ENCODE measurements around the gene APOBEC3C. TPM values are rescaled to one million over a fixed set of nuclear protein-coding genes. Genes with fewer than 3 reads are reported as not detected.

APOBEC3C gene
- total RNA-seq = 9.2 TPM

DNA sequence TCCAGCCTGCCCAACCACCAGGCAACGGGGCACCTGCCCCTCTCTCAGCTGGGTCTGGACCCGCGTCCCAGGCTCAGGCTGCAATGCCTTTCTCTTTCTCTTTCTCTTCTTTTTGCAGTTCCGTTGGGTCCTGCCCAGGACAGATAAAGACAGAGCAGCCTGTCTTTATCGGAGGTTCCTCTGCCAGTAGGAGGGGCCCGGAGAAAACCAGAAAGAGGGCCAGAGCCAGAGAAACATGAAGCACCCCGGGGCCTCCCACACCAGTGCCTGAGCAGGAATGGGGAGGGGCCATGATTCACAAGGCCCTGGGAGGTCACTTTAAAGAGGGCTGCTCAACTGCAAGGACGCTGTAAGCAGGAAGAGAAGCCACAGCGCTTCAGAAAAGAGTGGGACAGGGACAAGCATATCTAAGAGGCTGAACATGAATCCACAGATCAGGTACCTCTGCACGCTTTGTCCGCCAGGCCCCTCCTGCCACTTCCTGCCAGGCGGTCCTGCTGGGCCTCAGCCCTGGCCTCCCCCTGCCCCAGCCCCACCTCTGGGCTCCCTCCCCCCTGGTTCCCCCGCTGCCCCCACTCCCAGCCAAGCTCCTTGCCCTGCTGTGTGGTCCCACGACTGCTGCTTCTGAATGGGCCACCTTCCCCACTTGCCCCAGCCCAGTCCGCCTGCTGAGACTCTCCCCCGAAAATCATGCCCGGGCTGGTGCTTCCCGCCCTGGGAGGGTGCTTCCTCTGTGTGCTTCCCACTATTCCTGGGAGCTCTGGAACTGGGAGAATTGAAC is at the start of gene APOBEC3C:
TSS of gene APOBEC3C (plus strand) at position 316 of the 781 bp plus-strand sequence. CDS start at position 422, 106 bp downstream.
- Histone ChIP-seq H3K4me3 (ENCODE audit: low read length) (peak within 1 kb of the TSS; percentile 56), H3K4me1 (ENCODE audit: insufficient read depth, low read length) (peaks cover 25% of the 10 kb centered on the region), H3K9me3 (ENCODE audit: low read depth, low read length) (no peaks in the 10 kb centered on the region), H3K27me3 (ENCODE audit: insufficient read depth, low read length) (no peaks in the 10 kb centered on the region)

DNA sequence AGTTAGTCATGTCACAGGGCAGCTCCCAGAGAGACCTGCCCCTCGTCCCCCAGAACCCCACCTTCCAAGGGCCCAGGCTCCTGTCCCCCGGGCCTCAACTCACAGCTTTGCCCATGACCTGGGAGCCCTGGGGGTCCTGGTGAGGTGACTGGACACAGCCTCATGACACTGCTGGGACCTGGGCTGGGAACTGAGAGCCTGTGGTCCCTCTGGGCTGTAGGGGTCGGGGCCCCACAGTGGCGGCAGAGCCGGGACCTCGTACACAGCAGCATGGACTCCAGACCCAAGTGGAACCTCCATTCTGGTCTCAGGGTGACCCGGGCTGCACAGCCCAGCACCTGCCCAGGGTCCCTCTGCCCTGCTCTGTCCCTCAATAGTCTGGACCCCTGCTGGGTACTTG is 49.8 kb upstream of the APOBEC3C start:
- H3K4me3 ChIP-seq (ENCODE audit: low read length) = no peak overlapping the region
- H3K4me1 ChIP-seq (ENCODE audit: insufficient read depth, low read length) = peaks cover 57% of the 10 kb centered on the region
- H3K27me3 ChIP-seq (ENCODE audit: insufficient read depth, low read length) = no peaks in the 10 kb centered on the region
- no peaks in the 10 kb centered on the region for H3K9me3 ChIP-seq (ENCODE audit: low read depth, low read length)

DNA sequence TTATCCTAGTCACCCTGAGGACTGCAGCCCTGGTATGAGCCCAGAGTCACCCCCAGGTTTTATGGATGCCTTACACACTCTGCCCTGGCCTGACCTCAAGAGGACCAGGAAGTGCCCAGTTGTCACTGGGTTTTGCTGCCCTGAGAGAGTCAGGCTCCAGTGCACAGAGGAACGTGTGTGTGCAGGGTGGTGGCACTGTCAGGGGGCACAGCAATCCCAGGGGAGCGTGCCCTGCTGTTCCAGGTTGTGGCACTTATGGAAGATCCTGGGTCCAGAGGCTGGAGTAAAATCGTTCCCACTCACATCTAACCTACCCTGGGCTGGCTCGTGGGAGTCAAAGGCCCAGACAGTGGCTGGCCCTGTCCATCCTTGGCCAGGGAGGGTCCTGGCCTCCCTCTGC is 49.1 kb upstream of the APOBEC3C start:
- Histone ChIP-seq H3K9me3 (ENCODE audit: low read depth, low read length) (no peaks in the 10 kb centered on the region), H3K27me3 (ENCODE audit: insufficient read depth, low read length) (no peaks in the 10 kb centered on the region), H3K4me3 (ENCODE audit: low read length) (no peak overlapping the region), H3K4me1 (ENCODE audit: insufficient read depth, low read length) (peaks cover 59% of the 10 kb centered on the region)

DNA sequence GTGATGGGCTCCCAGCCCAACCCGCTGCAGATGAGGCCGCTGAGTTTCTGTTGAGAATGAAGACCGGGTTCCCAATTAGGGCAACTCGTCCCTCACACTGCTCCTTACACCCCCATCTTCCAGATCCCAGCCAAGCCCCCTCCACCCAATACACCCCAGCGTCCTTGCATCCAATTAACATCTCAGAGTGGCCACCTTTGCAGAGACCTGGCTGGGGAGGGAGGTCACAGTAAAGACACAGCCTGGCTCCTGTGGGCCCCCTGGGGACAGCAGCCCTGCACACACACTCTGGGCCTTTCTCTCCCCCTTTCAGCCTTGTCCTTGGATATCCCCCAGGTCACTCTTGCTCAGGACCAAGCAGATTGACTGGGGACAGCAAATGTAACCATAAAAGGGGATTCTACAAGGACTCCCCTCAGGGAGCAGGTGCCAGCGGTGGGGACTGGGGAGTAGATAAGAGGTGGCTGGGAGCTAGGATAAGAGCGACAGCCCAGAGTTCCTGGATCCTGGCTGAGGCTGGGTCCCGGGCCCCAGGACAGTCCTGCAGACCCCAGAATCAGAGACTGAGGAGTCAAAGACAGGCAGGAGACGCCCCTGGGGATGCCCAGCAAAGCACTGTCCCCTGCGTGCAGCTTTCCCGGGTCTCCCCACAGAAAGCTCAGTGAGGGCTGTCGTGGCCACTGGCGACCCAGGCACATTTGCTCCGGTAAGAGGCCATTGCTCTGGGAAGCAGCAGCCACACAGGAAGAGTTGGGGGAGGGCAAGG is 48.3 kb upstream of the APOBEC3C start:
- H3K27me3 ChIP-seq (ENCODE audit: insufficient read depth, low read length) = no peaks in the 10 kb centered on the region

DNA sequence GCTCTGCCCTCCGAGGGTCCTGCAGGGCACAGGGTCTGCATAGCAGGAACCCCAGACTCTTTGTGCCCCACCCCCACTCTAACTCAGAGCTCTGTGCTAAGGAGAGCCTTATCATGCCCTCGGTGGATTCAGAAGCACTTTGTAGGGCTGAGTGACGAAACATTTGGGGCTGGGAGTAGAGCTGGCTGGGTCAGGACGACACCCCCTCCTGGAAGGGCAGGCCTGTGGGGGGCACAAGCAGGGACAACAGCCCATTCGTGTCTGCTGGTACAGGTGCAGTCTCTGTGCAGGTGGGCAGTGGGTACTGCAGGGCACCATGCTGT is 47.7 kb upstream of the APOBEC3C start:
- Histone ChIP-seq H3K9me3 (ENCODE audit: low read depth, low read length) (no peaks in the 10 kb centered on the region), H3K4me3 (ENCODE audit: low read length) (no peak overlapping the region), H3K27me3 (ENCODE audit: insufficient read depth, low read length) (no peaks in the 10 kb centered on the region), H3K4me1 (ENCODE audit: insufficient read depth, low read length) (peaks cover 73% of the 10 kb centered on the region)

More for the DNA sequence above, 48.3 kb upstream of the APOBEC3C start:
- Histone ChIP-seq H3K9me3 (ENCODE audit: low read depth, low read length) (no peaks in the 10 kb centered on the region), H3K4me1 (ENCODE audit: insufficient read depth, low read length) (peaks cover 67% of the 10 kb centered on the region), H3K4me3 (ENCODE audit: low read length) (no peak overlapping the region)

DNA sequence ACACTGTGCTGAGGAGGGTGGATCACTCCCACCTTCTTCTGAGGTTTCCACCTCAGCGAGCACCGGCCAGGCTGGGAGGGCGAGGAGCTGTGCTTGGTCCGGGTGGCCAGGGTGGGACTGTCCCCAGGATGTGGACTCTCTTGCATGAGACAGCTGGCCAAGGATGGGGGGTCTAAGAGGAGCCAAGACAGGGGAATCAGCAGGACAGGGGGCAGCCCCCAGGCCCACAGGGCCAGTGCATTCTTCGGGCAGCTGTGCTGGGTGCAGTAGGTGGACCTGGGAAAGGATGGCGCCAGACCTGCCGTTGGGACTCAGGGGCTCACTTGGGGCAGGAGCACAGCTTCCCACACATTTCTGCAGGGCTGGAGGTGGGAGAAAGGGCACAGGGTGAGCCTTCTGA is 47.1 kb upstream of the APOBEC3C start:
- H3K27me3 ChIP-seq (ENCODE audit: insufficient read depth, low read length) = no peaks in the 10 kb centered on the region
- peaks cover 79% of the 10 kb centered on the region for H3K4me1 ChIP-seq (ENCODE audit: insufficient read depth, low read length)
- no peaks in the 10 kb centered on the region for H3K9me3 ChIP-seq (ENCODE audit: low read depth, low read length)
- no peak overlapping the region for H3K4me3 ChIP-seq (ENCODE audit: low read length)

DNA sequence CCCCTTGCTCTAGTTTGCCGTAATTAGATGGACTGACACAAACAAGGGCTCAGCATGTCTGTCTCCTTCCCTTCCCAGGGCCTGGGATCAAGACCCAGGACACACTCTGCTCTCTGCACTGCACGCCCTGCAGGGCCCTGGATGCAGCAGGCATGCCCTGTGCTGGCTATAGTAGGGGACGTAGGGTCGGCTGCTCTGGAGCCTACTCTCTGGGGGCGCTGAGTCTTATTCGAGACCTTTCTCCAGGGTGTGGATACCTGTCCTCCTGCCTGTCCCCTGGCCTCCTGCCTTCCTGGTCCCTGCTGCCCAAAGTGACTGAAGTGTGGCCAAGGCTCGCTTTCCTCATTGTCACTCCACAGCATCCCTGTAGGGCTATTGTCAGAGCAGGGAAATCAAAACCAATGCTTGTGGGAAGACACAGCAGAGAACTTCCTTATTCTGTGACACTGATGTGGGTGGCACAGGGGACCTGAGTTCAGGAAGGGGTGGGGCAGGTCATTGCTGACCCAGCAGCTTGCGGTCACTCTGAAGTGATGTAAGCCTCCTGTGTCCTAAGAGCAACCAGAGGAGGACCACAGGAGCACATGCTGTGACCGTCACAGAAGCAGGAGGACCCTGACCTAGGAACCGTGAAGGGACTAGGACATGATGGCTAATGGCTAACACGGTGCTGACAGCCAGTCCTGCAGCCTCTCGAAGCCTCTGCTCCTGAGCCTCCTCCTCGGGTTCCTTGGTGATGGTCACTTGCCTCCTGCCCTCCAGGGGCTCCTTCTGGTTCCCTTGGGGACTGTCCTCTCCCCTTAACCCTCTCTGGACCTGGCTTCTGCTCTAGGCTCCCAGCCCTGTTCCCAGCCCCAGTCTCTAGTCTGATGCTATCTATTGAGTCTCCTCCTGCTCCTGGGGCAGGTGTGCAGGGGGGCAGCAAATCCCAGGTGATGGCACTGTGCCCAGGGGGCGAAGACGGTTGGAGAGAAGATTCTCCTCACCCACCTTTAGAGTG is 46.3 kb upstream of the APOBEC3C start:
- Histone ChIP-seq H3K27me3 (ENCODE audit: insufficient read depth, low read length) (no peaks in the 10 kb centered on the region), H3K4me3 (ENCODE audit: low read length) (no peak overlapping the region)

DNA sequence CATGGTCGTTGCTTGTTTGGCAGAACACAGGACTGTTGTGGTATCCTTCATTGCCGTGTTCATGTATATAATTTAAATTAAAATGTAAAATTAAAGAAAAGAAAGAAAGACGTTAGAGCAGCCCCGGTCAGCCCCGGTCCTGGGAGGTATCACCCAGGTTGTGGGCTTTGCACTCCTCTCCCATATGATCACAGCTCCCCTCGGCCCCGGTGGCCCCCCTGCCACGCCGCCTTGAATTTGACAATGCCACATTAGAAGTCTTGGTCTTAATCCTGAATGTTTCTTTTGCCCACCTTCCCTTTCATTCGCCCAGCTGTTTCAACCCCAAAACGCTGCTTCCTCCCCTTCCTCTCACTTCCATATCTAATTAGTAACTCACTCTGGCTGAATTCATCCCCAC is 45.3 kb upstream of the APOBEC3C start:
- no peaks in the 10 kb centered on the region for H3K27me3 ChIP-seq (ENCODE audit: insufficient read depth, low read length)
- no peak overlapping the region for H3K4me3 ChIP-seq (ENCODE audit: low read length)
- no peaks in the 10 kb centered on the region for H3K9me3 ChIP-seq (ENCODE audit: low read depth, low read length)
- peaks cover 97% of the 10 kb centered on the region for H3K4me1 ChIP-seq (ENCODE audit: insufficient read depth, low read length)

More for the DNA sequence above, 46.3 kb upstream of the APOBEC3C start:
- no peaks in the 10 kb centered on the region for H3K9me3 ChIP-seq (ENCODE audit: low read depth, low read length)
- H3K4me1 ChIP-seq (ENCODE audit: insufficient read depth, low read length) = peaks cover 87% of the 10 kb centered on the region

DNA sequence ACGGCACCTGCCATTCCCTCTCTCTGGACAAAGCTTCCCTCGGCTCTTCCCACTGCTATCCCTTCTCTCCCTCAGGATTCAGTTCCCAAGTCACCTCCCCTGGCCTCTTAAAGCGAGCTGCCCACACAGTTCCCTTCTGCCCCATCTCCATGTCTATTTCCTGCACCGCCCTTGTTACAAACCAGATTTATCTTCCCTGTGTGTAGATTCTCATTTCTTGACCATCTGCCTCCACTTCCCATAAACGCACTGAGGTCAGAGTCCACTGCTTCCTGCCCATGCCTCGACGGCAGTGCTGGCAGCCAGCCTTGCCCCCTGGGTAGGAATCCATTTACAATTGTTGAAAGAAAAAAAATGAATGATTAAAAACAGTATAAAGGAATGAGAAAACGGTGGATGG is 43.5 kb upstream of the APOBEC3C start:
- no peaks in the 10 kb centered on the region for H3K9me3 ChIP-seq (ENCODE audit: low read depth, low read length)
- no peak overlapping the region for H3K4me3 ChIP-seq (ENCODE audit: low read length)
- H3K27me3 ChIP-seq (ENCODE audit: insufficient read depth, low read length) = no peaks in the 10 kb centered on the region
- peaks cover 83% of the 10 kb centered on the region for H3K4me1 ChIP-seq (ENCODE audit: insufficient read depth, low read length)

DNA sequence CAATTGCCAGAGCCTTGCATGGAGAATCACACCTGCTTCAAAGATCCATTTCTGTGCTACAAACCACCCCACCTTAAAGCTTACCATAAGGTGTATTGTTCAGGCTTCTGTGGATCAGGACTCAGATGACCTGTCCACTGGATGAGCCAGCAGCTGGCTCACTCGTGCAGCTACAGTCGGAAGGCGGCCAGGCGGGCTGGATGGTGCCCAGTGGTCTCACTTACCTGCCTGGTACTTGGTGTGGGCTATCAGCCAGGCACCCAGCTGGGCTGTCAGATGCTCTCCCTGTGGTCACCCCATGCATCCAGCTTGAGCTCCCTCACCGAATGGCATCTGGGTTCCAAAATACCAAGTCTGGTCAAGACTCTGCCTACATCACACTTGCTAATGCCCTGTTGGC is 42.9 kb upstream of the APOBEC3C start:
- no peak overlapping the region for H3K4me3 ChIP-seq (ENCODE audit: low read length)
- H3K27me3 ChIP-seq (ENCODE audit: insufficient read depth, low read length) = no peaks in the 10 kb centered on the region
- no peaks in the 10 kb centered on the region for H3K9me3 ChIP-seq (ENCODE audit: low read depth, low read length)
- peaks cover 76% of the 10 kb centered on the region for H3K4me1 ChIP-seq (ENCODE audit: insufficient read depth, low read length)

DNA sequence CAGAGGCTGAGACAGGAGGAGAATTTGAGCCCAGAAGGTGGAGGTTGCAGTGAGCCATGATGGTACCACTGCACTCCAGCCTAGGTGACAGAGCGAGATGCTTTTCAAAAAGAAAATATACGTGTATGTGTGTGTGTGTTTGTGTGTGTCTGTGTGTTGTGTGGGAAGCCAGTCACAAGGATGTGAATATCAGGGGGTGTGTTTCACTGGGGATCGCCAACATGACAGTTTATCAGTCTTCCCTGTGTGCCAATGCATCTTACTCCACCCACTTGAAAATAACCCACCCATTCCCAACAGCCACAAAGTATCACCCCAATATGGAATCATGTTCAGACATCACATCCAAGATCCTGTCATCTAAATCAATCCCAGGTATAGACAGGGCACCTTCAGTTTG is 42.3 kb upstream of the APOBEC3C start:
- Histone ChIP-seq H3K4me1 (ENCODE audit: insufficient read depth, low read length) (peaks cover 71% of the 10 kb centered on the region), H3K4me3 (ENCODE audit: low read length) (no peak overlapping the region), H3K9me3 (ENCODE audit: low read depth, low read length) (no peaks in the 10 kb centered on the region), H3K27me3 (ENCODE audit: insufficient read depth, low read length) (no peaks in the 10 kb centered on the region)

DNA sequence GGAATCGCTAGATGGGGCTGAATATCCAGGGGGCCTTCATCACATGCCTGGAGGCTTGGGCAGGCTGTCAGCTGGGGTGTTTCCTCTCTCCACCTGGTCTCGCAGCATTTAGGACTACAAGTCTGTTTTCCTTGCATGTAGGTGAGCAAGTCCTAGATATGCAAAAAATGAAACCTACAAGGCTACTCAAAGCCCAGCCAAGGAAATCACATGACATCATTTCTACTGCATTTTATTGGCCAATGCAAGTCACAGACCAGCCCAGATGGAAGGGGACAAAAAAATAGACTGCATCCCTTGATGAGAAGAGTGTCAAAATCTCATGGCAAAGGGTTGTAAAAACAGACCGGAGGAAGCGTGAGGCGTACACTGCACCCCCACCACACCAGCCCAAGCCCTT is 41.5 kb upstream of the APOBEC3C start:
- Histone ChIP-seq H3K9me3 (ENCODE audit: low read depth, low read length) (no peaks in the 10 kb centered on the region), H3K27me3 (ENCODE audit: insufficient read depth, low read length) (no peaks in the 10 kb centered on the region), H3K4me1 (ENCODE audit: insufficient read depth, low read length) (peaks cover 63% of the 10 kb centered on the region), H3K4me3 (ENCODE audit: low read length) (no peak overlapping the region)

DNA sequence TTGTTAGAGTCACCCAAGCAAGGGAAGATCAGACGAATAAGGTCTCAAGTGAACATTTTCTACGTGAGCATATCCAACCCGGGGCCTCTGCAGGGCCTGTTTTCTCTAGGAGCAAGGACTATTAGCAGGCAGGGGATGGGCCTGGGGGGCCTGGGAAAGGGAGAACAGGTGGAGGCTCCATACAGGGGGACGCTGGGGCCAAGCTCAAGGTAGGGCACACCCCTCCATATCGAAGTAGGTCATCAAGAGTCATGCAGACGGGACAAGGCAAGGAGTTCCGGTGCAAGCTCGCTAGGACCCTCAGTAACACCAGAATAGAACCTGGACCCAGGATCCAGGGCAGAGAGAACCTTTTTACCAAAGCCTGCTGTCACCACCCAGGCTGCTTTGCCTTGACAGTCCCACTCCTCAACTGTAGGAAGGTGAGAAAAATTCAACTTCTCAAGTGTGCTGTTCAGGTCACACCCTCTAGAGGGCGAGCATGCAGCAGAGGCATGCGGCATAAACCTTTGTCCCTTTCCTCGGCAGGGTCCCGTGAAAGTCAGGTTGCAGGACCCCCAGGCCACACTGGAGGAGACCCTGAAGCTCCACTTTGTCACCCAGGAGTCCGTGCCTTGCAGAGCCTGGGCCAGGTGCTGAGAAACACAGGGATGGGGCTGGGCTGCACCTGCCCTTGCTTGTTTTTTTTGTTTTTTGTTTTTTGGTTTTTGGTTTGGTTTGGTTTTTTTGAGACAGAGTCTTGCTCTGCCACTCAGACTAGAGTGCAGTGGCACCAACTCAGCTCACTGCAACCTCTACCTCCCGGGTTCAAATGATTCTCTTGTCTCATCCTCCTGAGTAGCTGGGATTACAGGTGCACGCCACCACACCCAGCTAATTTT is 40.5 kb upstream of the APOBEC3C start:
- no peaks in the 10 kb centered on the region for H3K9me3 ChIP-seq (ENCODE audit: low read depth, low read length)
- peaks cover 53% of the 10 kb centered on the region for H3K4me1 ChIP-seq (ENCODE audit: insufficient read depth, low read length)
- no peak overlapping the region for H3K4me3 ChIP-seq (ENCODE audit: low read length)
- no peaks in the 10 kb centered on the region for H3K27me3 ChIP-seq (ENCODE audit: insufficient read depth, low read length)

DNA sequence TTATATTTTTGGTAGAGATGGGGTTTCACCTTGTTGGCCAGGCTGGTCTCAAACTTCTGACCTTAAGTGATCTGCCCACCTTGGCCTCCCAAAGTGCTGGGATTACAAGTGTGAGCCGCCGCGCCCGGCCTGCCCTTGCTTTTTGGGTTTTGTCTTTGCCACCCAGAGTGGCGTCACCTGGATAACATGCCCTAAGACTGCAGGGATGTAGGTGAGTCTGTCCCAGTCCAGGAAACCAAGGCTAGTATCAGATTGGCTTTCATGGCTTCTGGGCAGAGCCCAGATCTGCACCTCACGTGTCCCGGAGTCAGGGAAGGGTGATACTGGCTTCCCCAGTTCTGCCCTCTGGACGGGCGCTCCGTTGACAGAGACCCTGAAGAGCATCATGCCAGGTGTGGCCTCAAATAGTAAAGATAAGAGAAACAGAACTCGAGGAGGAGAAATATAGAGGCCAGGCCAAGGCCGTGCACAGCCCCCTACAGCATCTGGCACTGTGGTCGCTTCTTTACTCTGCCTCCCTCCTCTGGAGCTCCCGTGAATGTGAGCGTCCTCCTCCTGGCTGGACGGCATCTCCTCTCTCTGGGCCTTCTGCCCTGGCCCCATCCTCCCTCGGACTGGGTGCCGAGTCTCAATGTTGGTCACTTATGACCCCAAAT is 39.8 kb upstream of the APOBEC3C start:
- Histone ChIP-seq H3K9me3 (ENCODE audit: low read depth, low read length) (no peaks in the 10 kb centered on the region), H3K4me3 (ENCODE audit: low read length) (no peak overlapping the region), H3K27me3 (ENCODE audit: insufficient read depth, low read length) (no peaks in the 10 kb centered on the region), H3K4me1 (ENCODE audit: insufficient read depth, low read length) (peaks cover 46% of the 10 kb centered on the region)

All from mononuclear cell (primary cell).